ENCODE results near the gene EPG5.
A peak's percentile ranks its signal among the peaks of the same experiment; 100 is the strongest.

DNA sequence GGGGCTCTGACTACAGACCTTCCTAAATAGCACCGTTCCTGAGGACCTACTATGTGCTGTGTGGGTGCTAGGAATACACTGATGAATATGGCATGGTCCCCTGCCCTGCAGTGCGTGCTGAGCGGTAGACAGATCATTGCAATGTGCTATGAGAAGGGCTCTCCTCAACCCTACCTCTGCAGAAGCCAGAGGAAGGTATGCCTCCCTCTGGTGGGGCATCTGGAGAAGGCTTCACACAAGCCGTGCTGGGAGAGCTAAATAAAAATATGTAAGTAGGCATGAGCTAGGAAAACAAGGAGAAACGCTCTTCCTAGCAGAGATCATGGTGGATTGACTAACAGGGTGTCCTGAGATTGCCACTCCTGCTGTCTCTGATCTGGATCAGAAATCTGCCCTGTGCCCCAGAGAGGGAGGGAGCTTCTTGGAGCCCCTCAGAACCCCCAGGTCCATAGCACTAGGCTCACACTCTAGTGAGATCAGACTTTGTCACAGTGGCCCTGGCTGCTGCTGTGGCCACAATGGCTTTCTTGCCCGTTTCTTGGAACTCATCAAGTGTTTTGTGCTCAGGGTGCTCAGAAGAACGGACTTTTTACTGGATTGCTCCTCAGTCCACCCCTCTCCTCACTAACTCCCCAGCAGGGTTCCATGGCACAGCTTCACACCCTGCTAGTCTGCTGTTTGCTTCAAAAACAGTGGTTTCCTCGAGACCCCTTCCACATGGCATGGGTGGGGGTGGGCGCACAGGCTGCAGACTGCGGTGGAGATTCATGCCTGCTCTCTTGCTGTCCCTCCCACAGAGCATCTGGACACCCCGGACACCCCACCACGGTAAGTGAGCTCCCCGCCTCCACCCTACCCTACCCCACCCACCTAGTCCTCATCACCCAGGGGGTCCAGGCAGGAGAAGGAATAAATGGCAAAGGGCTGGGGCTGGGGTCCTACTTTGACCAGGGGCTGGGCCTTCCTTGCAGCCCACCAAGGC lies 127.4 kb downstream of the EPG5 start:
- no peak for TF ChIP-seq E2F1 (CRISPR knock-in tag; IDR thresholded peaks at IDR 0.05)
- TF ChIP-seq CREB1 (CRISPR knock-in tag; IDR thresholded peaks at IDR 0.05): no peak
- TF ChIP-seq SMAD4 (CRISPR knock-in tag; IDR thresholded peaks at IDR 0.05): no peak
- no peak for TF ChIP-seq TEAD4 (CRISPR knock-in tag; IDR thresholded peaks at IDR 0.05)
- no peak for TF ChIP-seq TEAD1 (CRISPR knock-in tag; IDR thresholded peaks at IDR 0.05)
- TF ChIP-seq FOXJ3 (CRISPR knock-in tag; IDR thresholded peaks at IDR 0.05; ENCODE audit: borderline replicate concordance): no peak
- peak; percentile 40; the same call in 1 of the 2 replicates for TF ChIP-seq CTCF (IDR thresholded peaks at IDR 0.05)
- TF ChIP-seq, protein P1, sequence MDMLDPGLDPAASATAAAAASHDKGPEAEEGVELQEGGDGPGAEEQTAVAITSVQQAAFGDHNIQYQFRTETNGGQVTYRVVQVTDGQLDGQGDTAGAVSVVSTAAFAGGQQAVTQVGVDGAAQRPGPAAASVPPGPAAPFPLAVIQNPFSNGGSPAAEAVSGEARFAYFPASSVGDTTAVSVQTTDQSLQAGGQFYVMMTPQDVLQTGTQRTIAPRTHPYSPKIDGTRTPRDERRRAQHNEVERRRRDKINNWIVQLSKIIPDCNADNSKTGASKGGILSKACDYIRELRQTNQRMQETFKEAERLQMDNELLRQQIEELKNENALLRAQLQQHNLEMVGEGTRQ (CRISPR knock-in tag; IDR thresholded peaks at IDR 0.05): no peak
- no peak for TF ChIP-seq PREB (CRISPR knock-in tag; IDR thresholded peaks at IDR 0.05; ENCODE audit: borderline replicate concordance)
- TF ChIP-seq KAT7 (CRISPR knock-in tag; IDR thresholded peaks at IDR 0.05; ENCODE audit: borderline replicate concordance): no peak
- no peak for TF ChIP-seq TP53 (CRISPR knock-in tag; IDR thresholded peaks at IDR 0.05)
- no peak for TF ChIP-seq ZBTB43 (CRISPR knock-in tag; IDR thresholded peaks at IDR 0.05)
- no peak for TF ChIP-seq CREM (CRISPR knock-in tag; IDR thresholded peaks at IDR 0.05)

Measured in WTC11 (cell line).